GM19452 (cell line): ENCODE measurements around the gene TAS2R13.

ENCODE experiments used
- ATAC-seq: cut with Tn5 transposase; IDR thresholded peaks from one replicate; pipeline ENCODE4 v1.9.1; 2021; ENCODE audit not compliant: unreplicated experiment

The TAS2R13 gene

DNA sequence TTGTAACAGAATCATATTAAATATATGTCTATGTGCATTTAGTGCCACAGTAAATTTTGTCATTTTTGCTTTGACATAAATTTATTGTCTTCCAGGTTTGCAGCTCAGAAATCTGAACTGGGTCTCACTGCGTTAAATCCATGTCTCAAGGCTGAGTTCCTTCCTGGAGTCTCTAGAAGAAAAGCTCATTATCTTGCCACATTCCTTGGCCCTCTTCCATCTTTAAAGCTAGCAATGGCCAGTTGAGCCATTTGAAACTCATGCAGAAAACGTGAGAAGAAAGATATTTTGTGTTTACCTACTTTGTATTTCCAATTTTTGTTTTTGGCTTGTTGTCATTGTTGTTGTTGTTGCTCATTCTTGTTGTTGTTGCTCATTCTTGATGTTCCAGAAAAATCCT is 36.0 kb downstream of the TAS2R13 start:
- no peak for ATAC-seq

DNA sequence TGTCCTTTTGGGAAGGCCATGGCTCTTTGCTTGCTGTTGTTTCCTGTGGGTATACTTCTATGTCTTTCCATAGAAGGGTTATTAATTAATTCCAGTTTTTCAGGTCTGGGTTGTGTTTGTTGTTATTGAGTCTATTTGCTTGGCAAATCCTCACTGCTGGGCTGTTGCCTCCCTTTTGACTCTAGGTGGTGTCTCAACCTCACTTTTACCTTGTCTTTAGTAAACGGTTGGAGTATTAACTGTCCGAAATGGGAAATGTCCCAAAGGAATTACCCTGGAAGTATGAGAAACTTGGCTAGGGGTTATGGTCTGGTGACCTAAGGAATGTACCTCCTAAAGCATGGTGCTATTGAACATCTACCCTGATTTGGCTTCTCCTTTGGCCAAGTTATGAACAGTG is 42.0 kb downstream of the TAS2R13 start:
- no peak for ATAC-seq

DNA sequence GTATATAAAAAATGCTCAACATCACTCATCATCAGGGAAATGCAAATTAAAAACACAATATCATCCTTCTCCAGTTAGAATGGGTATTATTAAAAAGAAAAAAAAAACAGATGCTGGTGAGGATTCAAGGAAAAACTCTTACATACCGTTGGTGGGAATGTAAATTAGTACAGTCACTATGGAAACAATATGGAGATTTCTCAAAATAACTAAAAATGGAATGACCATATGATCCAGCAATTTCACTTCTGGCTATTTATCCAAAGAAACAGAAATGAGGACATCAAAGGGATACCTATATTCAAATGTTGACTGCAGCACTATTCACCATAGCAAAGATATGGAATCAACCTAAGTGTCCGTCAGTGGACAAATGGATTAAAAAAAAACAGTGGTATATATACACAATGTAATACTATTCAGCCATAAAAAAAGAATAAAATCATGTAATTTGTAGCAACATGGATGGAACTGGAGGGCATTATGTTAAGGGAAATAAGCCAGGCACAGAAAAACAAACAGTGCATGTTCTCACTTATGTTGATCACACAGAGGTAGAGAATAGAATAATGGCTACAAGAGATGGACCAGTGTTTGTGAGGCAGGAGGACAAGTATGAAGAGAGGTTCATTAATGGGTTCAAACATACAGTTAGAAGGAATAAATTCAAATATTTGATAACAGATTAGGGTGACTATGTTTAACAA is 45.7 kb downstream of the TAS2R13 start:
- no peak for ATAC-seq

DNA sequence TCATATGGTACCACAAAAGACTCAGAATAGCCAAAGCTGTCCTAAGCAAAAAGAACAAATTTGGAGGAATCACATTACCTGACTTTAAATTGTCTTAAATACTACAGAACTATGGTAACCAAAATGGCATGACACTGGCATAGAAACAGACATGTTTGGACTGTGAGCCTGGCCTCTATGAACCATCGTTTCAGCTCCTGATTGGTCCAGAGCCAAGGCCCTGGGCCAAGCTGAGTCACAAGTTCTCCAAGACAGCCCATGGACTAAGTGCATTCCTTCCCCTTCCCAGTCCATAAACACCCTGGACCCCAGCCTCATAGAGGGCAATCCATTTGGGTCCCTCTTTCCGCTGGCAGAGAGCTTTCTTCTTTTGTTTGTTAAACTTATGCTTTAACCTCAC is 48.0 kb downstream of the TAS2R13 start:
- no peak for ATAC-seq
